NB4 (cell line): ENCODE results near the gene CCDC177.

Source experiments
- CTCF ChIP-seq: IDR thresholded peaks from one replicate; pipeline ENCODE4 v1.5.1; 2012; ENCODE audit warnings: low read depth, low read length
- MAX ChIP-seq: IDR thresholded peaks from 2 replicates; pipeline ENCODE4 v1.6.1; 2011; ENCODE audit warnings: low read depth, low read length
- POLR2A ChIP-seq: IDR thresholded peaks from 2 replicates; pipeline ENCODE4 v1.6.1; 2011; ENCODE audit warnings: mild to moderate bottlenecking; ENCODE audit not compliant: insufficient read length; ENCODE audit errors: extremely low read depth

- no peak for TF ChIP-seq CTCF
- no peak for TF ChIP-seq MAX
- no peak for TF ChIP-seq POLR2A
Observed at GRCh38 chr14:69619012-69619411, 44.3 kb upstream of the CCDC177 start.
